IMR-90 (cell line): ENCODE measurements around the gene ALKBH5. TPM values are rescaled to one million over a fixed set of nuclear protein-coding genes. Genes with fewer than 3 reads are reported as not detected.

Experiments used
- ATAC-seq: fragments of 200-7000 bp; cut with Tn5 transposase; 2 replicates; pipeline ENCODE4 v1.9.1; 2020; ENCODE audit warnings: low read depth, mild to moderate bottlenecking, moderate library complexity
- BruUV-seq: library from RNA; stranded (reverse); fragments of 400-500 nt; replicated peaks from 2 replicates; lab custom pipeline; 2021; lab: Mats Ljungman, UMichigan
- CTCF ChIA-PET: fragments of 300-600 bp; formaldehyde crosslinking; extraction: SDS; loops from one replicate; lab custom pipeline; 2021; ENCODE audit warnings: antibody characterized with exemption; lab: Yijun Ruan, JAX
- POLR2A ChIA-PET: fragments of 300-600 bp; sonication (Branson Sonifier 250); formaldehyde crosslinking; loops from one replicate; lab custom pipeline; 2022; ENCODE audit warnings: antibody characterized with exemption; ENCODE audit not compliant: unreplicated experiment; lab: Charles Lee
- DNase-seq: peaks from one replicate; pipeline ENCODE4 v3.0.0; 2013
- H2AFZ ChIP-seq: replicated peaks from 2 replicates; pipeline ENCODE3; 2013; ENCODE audit warnings: low read length, mild to moderate bottlenecking; ENCODE audit not compliant: poor library complexity
- H2AK5ac ChIP-seq: 2 replicates; pipeline ENCODE4 v1.6.1; 2013; ENCODE audit warnings: low read depth, low read length, inconsistent platforms
- H2AK9ac ChIP-seq: replicated peaks from 2 replicates; pipeline ENCODE3; 2013; ENCODE audit warnings: mild to moderate bottlenecking, low read depth, low read length, moderate library complexity; ENCODE audit not compliant: poor library complexity
- H2BK120ac ChIP-seq: 2 replicates; pipeline ENCODE4 v1.6.1; 2013; ENCODE audit warnings: low read depth, low read length, inconsistent platforms
- H2BK15ac ChIP-seq: 3 replicates; pipeline ENCODE4 v1.6.1; 2013; ENCODE audit warnings: low read depth, low read length, inconsistent platforms
- H2BK20ac ChIP-seq: 2 replicates; pipeline ENCODE4 v1.6.1; 2013; ENCODE audit warnings: low read depth, mild to moderate bottlenecking, inconsistent platforms, low read length, moderate library complexity
- H2BK5ac ChIP-seq: 2 replicates; pipeline ENCODE4 v1.6.1; 2013; ENCODE audit warnings: mild to moderate bottlenecking, low read depth, low read length, inconsistent platforms; ENCODE audit not compliant: poor library complexity, severe bottlenecking
- H3K14ac ChIP-seq: replicated peaks from 2 replicates; pipeline ENCODE4 v1.6.1; 2013; ENCODE audit warnings: low read depth, low read length, inconsistent platforms
- H3K18ac ChIP-seq: 2 replicates; pipeline ENCODE4 v1.6.1; 2013; ENCODE audit warnings: low read depth, low read length, control low read depth
- H3K23ac ChIP-seq: 2 replicates; pipeline ENCODE4 v1.6.1; 2013; ENCODE audit warnings: low read depth, low read length, inconsistent platforms
- H3K27ac ChIP-seq: 2 replicates; pipeline ENCODE4 v1.5.1; 2013; ENCODE audit warnings: mild to moderate bottlenecking, control low read depth, low read length; ENCODE audit not compliant: insufficient read depth
- H3K27me3 ChIP-seq: 2 replicates; pipeline ENCODE4 v1.6.1; 2013; ENCODE audit warnings: low read length; ENCODE audit not compliant: control insufficient read depth, insufficient read depth
- H3K36me3 ChIP-seq: 2 replicates; pipeline ENCODE4 v1.6.1; 2013; ENCODE audit warnings: low read length, mixed read lengths; ENCODE audit not compliant: control insufficient read depth, insufficient read depth
- H3K4ac ChIP-seq: 2 replicates; pipeline ENCODE4 v1.6.1; 2013; ENCODE audit warnings: low read depth, low read length, inconsistent platforms
- H3K4me1 ChIP-seq: 2 replicates; pipeline ENCODE4 v1.6.1; 2013; ENCODE audit warnings: low read length, mixed read lengths; ENCODE audit not compliant: control insufficient read depth, insufficient read depth
- H3K4me2 ChIP-seq: 2 replicates; pipeline ENCODE4 v1.6.1; 2013; ENCODE audit warnings: low read depth, mild to moderate bottlenecking, control low read depth, low read length, moderate library complexity
- H3K4me3 ChIP-seq: 2 replicates; pipeline ENCODE4 v1.5.1; 2013; ENCODE audit warnings: low read depth, mild to moderate bottlenecking, control low read depth, low read length, moderate library complexity; ENCODE audit not compliant: insufficient read depth
- H3K56ac ChIP-seq: 2 replicates; pipeline ENCODE4 v1.6.1; 2013; ENCODE audit warnings: low read length, inconsistent platforms; ENCODE audit not compliant: insufficient read depth; ENCODE audit errors: extremely low read depth
- H3K79me1 ChIP-seq, 2 experiments: 2 replicates each; pipeline ENCODE4 v1.6.1; 2013; ENCODE audit warnings: low read length in 2 of 2, inconsistent platforms in 1 of 2, low read depth in 1 of 2
- H3K9ac ChIP-seq: 2 replicates; pipeline ENCODE4 v1.6.1; 2013; ENCODE audit warnings: low read depth, low read length, control low read depth
- H3K9me1 ChIP-seq: 2 replicates; pipeline ENCODE4 v1.6.1; 2013; ENCODE audit warnings: low read length, inconsistent platforms; ENCODE audit not compliant: insufficient read depth
- H3K9me3 ChIP-seq: 2 replicates; pipeline ENCODE4 v1.6.1; 2013; ENCODE audit warnings: low read length; ENCODE audit not compliant: control insufficient read depth, insufficient read depth
- H4K20me1 ChIP-seq: 2 replicates; pipeline ENCODE4 v1.6.1; 2013; ENCODE audit warnings: low read length, inconsistent platforms; ENCODE audit not compliant: insufficient read depth
- H4K5ac ChIP-seq: 2 replicates; pipeline ENCODE4 v1.6.1; 2013; ENCODE audit warnings: mild to moderate bottlenecking, low read depth, low read length, control low read depth
- H4K8ac ChIP-seq, 2 experiments: 2 replicates each; pipeline ENCODE4 v1.6.1; 2013; ENCODE audit warnings: low read depth in 2 of 2, low read length in 2 of 2, control low read depth in 1 of 2, inconsistent platforms in 1 of 2
- H4K91ac ChIP-seq: 2 replicates; pipeline ENCODE4 v1.6.1; 2013; ENCODE audit warnings: low read depth, low read length, inconsistent platforms; ENCODE audit not compliant: insufficient read depth
- MAZ ChIP-seq: IDR thresholded peaks from 2 replicates; pipeline ENCODE4 v1.6.1; 2012; ENCODE audit warnings: low read depth, mild to moderate bottlenecking, low read length, improper control_type of control experiment, moderate library complexity, borderline replicate concordance
- SMC3 ChIP-seq: fragments of 150-350 bp; IDR thresholded peaks from 2 replicates; pipeline ENCODE4 v1.6.1; 2016; ENCODE audit warnings: low read depth, mild to moderate bottlenecking, antibody characterized with exemption, low read length, moderate library complexity
- WGBS, 2 experiments: methylation state at CpG; one replicate each; pipeline versions ENCODE4 v1.1.5 to v1.1.7; 2013; ENCODE audit warnings: missing lambda C conversion rate in 2 of 2; ENCODE audit not compliant: insufficient read length in 1 of 2; ENCODE audit errors: extremely low coverage in 2 of 2; 5-methylcytosine and 5-hydroxymethylcytosine counted together
- dilution Hi-C: fragments of 300-500 bp; cut with HindIII; formaldehyde crosslinking; loops from one replicate; pipeline ENCODE4 v1.14.3; 2018; ENCODE audit warnings: low sequenced_read_pairs; ENCODE audit not compliant: unreplicated experiment
- in situ Hi-C: fragments of 300-500 bp; cut with MboI; formaldehyde crosslinking; loops from 3 replicates; pipeline ENCODE4 v1.14.3; 2019; ENCODE audit warnings: low sequenced_read_pairs, inconsistent platforms, mixed read lengths
- intact Hi-C: fragments of 100-400 bp; cut with micrococcal nuclease; formaldehyde crosslinking; loops from 2 replicates; pipeline ENCODE4 v1.10.0; 2022
- polyA plus RNA-seq, 3 experiments: library from polyadenylated mRNA; depleted of rRNA; stranded (reverse); fragments of >200 nt; gene quantifications; 2 replicates each; pipeline ENCODE4 v1.2.3, GENCODE V29; 2012; ENCODE audit warnings: low replicate concordance in 1 of 3
- total RNA-seq: library from RNA; depleted of rRNA; stranded (reverse); fragments of >200 nt; gene quantifications from 2 replicates; pipeline ENCODE4 v1.2.3, GENCODE V29; 2012
- TF ChIP-seq, protein P1 (sequence below): conservative IDR thresholded peaks from 2 replicates; pipeline ENCODE4 v1.5.1; 2012; ENCODE audit warnings: mild to moderate bottlenecking, low read depth, low read length, improper control_type of control experiment

Gene ALKBH5
- total and polyA plus RNA-seq, 2 of the 4 experiments (the other 2 are of a cell fraction) = 57.6 to 79.6 TPM

DNA sequence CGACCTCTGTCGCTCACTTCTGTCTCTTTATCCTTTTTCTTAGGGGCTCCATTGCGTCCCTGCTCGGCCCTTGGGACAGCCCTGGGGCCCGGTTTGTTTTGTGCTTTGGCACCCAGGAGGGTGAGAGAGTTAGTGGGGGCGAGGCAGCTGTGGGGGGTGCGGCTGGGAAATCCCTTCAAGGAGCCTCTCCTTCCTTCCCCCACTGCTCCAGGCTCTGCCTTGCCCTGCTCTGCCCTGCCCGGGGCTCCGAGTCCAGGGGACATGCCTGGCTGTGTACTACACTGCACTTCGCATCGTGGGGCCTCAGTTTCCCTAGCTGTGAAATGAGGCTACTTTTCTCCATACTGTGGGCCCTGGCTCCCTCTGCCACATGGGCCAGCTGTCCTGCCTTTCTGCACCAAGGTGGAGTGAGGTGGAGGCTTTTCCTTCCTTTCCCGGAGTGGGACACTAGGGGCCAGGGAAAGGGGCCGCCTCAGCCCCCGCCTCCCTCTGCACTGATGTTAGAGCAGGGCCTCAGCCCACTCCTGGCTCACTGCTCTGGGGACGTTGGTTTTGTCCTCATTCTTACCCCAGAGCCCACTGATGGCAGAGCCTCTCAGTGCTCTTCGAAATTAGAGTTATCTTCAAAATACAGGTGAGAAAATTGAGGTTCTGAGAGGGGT is 42.8 kb downstream of the ALKBH5 start (continued):
- TF ChIP-seq, protein P1, sequence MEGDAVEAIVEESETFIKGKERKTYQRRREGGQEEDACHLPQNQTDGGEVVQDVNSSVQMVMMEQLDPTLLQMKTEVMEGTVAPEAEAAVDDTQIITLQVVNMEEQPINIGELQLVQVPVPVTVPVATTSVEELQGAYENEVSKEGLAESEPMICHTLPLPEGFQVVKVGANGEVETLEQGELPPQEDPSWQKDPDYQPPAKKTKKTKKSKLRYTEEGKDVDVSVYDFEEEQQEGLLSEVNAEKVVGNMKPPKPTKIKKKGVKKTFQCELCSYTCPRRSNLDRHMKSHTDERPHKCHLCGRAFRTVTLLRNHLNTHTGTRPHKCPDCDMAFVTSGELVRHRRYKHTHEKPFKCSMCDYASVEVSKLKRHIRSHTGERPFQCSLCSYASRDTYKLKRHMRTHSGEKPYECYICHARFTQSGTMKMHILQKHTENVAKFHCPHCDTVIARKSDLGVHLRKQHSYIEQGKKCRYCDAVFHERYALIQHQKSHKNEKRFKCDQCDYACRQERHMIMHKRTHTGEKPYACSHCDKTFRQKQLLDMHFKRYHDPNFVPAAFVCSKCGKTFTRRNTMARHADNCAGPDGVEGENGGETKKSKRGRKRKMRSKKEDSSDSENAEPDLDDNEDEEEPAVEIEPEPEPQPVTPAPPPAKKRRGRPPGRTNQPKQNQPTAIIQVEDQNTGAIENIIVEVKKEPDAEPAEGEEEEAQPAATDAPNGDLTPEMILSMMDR = no peak

- peaks cover 16 to 71% of the 10 kb centered on the region in 2 experiments for H3K79me1 ChIP-seq
- in situ Hi-C loops (no loop called here), intact Hi-C loops (no loop called here), dilution Hi-C loops (no loop called here)
- H3K27me3 ChIP-seq = no peaks in the 10 kb centered on the region
- WGBS, 2 experiments = 91% methylated on average over 4 of the region's 5 CpGs; no CpG with 5 or more reads in 1 of the 2 experiments
- H2BK20ac ChIP-seq = no peak overlapping the region
- H4K8ac ChIP-seq = no peak overlapping the region
- ChIA-PET POLR2A (no interaction called here), CTCF (no interaction called here)
- H2BK120ac ChIP-seq = no peak overlapping the region
- peaks cover 18% of the 10 kb centered on the region for H3K4me1 ChIP-seq
- H4K91ac ChIP-seq = no peak overlapping the region
- H3K4me2 ChIP-seq = no peak overlapping the region
- H2BK5ac ChIP-seq = no peak overlapping the region
- H2AK9ac ChIP-seq = no peak overlapping the region
- H3K4ac ChIP-seq = no peak overlapping the region
- peaks cover 7% of the 10 kb centered on the region; the same call in 1 of the 2 replicates for H3K36me3 ChIP-seq
- no peak overlapping the region for H3K56ac ChIP-seq
- H2BK15ac ChIP-seq = no peak overlapping the region
- BruUV-seq = no TSS peak
- H3K9me1 ChIP-seq = peaks cover 14% of the 10 kb centered on the region
- peaks cover 57% of the 10 kb centered on the region for H4K20me1 ChIP-seq
- H3K9ac ChIP-seq = no peak overlapping the region
- H3K18ac ChIP-seq = no peak overlapping the region
- H3K9me3 ChIP-seq = no peaks in the 10 kb centered on the region
- no peak overlapping the region for H3K4me3 ChIP-seq
- TF ChIP-seq SMC3 = no peak
- TF ChIP-seq MAZ = no peak
- no peak overlapping the region for H3K27ac ChIP-seq
- no peak for ATAC-seq
- H2AFZ ChIP-seq = no peak overlapping the region
- no peak overlapping the region for H3K14ac ChIP-seq
- 0 out of 2 replicates have a peak overlapping the region, but pooled peaks have one; percentile 15 for H3K23ac ChIP-seq
- no peak for DNase-seq
- H4K5ac ChIP-seq = no peak overlapping the region
- H2AK5ac ChIP-seq = no peak overlapping the region
These were observed 44.0 kb downstream of the ALKBH5 start for GRCh38 chr17:18227635-18228034.
